Upper lobe of right lung (tissue), 1 donor: Measurements from ENCODE around the gene ARSD. TPM values are rescaled to one million over a fixed set of nuclear protein-coding genes. Genes with fewer than 3 reads are reported as not detected.
"Not testable (repeated sequence)": the region's sequence is repeated elsewhere in the genome, so short reads cannot be mapped to it uniquely, and the experiment has no call there.

Experiments
- ATAC-seq: fragments of 200-7000 bp; cut with Tn5 transposase; one replicate; pipeline ENCODE4 v1.9.1; 2020; ENCODE audit warnings: mild to moderate bottlenecking, moderate library complexity
- DNase-seq: peaks from one replicate; pipeline ENCODE4 v3.0.0-alpha.2; 2020
- H3K27ac ChIP-seq: fragments of 200-600 bp; one replicate; pipeline ENCODE4 v1.8.0; 2022
- H3K27me3 ChIP-seq: fragments of 200-600 bp; one replicate; pipeline ENCODE4 v1.8.0; 2022; ENCODE audit warnings: mild to moderate bottlenecking
- H3K36me3 ChIP-seq: fragments of 200-600 bp; one replicate; pipeline ENCODE4 v1.8.0; 2022
- H3K4me1 ChIP-seq: fragments of 200-600 bp; one replicate; pipeline ENCODE4 v1.8.0; 2022
- H3K4me3 ChIP-seq: fragments of 200-600 bp; one replicate; pipeline ENCODE4 v1.8.0; 2022; ENCODE audit warnings: mild to moderate bottlenecking
- H3K9me3 ChIP-seq: fragments of 200-600 bp; one replicate; pipeline ENCODE4 v1.8.0; 2022
- intact Hi-C: fragments of 100-400 bp; cut with DNase I; formaldehyde crosslinking; loops from one replicate; pipeline ENCODE4 v1.11.0; 2022
- total RNA-seq: library from RNA; stranded (reverse); fragmentation: NEBNext Ultra II Directional; extraction: Animal tissue kit (Norgen Biotek cat#: 25700); gene quantifications from one replicate; pipeline ENCODE4 v1.2.1, GENCODE V29; 2021
- TF ChIP-seq, protein P1 (sequence below): fragments of 200-600 bp; IDR thresholded peaks from one replicate; pipeline ENCODE4 v1.8.0; 2022; ENCODE audit warnings: antibody characterized with exemption
- donor health status: DM: no; HTN: yes; CAD: no; lungs with severe emphysema.

ARSD gene
- total RNA-seq, 1 donor from 2014 or later: 35.1 TPM

DNA sequence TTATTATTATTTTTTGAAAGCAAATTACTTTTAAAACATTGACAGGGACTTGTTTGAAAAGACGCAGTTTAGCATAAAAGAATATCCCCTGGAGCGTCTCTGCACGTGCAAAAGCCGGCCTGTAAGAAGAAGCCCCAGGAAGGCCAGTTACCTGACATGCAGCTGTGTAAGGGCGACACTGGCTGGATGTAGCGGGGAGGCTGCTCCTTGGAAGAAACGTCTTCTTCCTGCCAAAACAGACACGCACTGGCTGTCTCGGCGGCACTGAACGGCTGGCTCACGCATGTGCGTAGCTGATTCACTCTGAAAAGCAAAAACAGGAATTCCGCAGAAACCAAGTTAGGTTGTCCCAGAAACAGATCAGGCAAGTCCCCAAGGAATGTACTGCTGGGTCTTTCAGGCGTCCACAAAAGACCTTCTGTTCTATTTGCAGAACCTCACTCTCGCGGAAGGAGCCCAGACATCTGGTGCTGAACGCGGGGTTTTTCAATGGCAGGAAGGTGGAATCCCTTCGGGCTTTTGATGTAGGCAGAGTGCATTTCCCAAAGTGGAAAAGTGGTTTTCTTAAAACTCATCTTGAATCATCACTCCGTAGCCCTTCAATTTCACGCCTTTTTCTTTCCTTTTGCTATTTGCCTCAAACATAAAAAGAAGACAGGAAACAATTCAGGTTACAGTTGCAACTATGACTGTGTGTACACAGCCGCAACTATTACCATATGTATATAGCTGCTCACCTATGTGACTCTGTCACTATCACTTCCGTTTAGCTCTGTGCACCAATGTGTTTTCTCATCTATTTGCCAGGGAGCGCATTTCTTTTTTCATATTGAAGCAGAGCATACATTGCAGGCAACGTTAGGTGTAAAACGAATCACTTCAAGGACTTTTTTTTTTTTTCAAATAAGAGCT lies 39.1 kb upstream of the ARSD start:
- TF ChIP-seq, protein P1, sequence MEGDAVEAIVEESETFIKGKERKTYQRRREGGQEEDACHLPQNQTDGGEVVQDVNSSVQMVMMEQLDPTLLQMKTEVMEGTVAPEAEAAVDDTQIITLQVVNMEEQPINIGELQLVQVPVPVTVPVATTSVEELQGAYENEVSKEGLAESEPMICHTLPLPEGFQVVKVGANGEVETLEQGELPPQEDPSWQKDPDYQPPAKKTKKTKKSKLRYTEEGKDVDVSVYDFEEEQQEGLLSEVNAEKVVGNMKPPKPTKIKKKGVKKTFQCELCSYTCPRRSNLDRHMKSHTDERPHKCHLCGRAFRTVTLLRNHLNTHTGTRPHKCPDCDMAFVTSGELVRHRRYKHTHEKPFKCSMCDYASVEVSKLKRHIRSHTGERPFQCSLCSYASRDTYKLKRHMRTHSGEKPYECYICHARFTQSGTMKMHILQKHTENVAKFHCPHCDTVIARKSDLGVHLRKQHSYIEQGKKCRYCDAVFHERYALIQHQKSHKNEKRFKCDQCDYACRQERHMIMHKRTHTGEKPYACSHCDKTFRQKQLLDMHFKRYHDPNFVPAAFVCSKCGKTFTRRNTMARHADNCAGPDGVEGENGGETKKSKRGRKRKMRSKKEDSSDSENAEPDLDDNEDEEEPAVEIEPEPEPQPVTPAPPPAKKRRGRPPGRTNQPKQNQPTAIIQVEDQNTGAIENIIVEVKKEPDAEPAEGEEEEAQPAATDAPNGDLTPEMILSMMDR: no peak
- no peak for DNase-seq

DNA sequence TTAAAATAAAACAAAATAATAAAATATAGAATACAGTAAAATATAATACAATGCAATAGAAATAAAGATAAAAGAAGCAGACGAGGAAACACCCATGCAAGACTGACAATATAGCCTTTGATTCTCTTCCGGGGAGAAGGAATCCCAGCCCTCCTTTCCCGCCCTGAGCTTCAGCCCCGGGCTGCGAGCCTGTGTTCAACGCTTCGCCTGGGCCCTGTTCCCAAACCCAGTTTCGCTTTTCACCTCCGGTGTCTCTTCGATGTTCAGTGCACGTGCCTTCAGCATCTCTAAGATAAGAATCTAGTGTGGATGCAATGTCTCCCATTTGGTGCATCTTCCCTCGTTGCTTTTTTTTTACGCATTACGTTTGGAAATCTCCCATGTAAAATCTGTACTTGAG lies 38.4 kb upstream of the ARSD start:
- intact Hi-C loops: no loop called here
- H3K4me1 ChIP-seq: no peaks in the 10 kb centered on the region
- no peak for ATAC-seq
- no peaks in the 10 kb centered on the region for H3K9me3 ChIP-seq
- no peak overlapping the region for H3K4me3 ChIP-seq
- no peaks in the 10 kb centered on the region for H3K36me3 ChIP-seq
- H3K27ac ChIP-seq: no peak overlapping the region
- H3K27me3 ChIP-seq: no peaks in the 10 kb centered on the region
- no peak for DNase-seq
- TF ChIP-seq, protein P1: no peak

More for the DNA sequence above, 39.1 kb upstream of the ARSD start:
- ATAC-seq: no peak
- Histone ChIP-seq H3K9me3 (no peaks in the 10 kb centered on the region), H3K27ac (no peak overlapping the region), H3K27me3 (no peaks in the 10 kb centered on the region), H3K36me3 (no peaks in the 10 kb centered on the region), H3K4me3 (peak overlapping the region; percentile 14), H3K4me1 (no peaks in the 10 kb centered on the region)
- intact Hi-C loops: no loop called here

DNA sequence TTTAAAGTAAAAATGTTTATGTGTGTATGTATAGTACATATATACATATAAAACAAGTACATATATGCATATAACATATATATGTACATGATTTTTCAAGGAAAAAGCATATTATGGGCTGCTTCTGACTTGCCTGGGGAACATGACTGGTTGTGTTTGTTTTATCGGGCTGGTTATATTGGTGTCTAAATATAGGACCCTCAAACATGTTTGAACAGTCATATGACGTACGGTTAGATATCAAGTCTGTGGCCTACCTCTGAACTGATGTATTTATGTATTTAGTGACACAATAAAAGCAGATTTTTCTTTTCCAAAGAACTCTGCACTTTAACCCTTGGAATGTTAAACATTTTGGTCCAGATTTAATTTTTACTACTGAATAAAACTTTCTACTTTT lies 37.9 kb upstream of the ARSD start:
- no peak overlapping the region for H3K4me3 ChIP-seq

DNA sequence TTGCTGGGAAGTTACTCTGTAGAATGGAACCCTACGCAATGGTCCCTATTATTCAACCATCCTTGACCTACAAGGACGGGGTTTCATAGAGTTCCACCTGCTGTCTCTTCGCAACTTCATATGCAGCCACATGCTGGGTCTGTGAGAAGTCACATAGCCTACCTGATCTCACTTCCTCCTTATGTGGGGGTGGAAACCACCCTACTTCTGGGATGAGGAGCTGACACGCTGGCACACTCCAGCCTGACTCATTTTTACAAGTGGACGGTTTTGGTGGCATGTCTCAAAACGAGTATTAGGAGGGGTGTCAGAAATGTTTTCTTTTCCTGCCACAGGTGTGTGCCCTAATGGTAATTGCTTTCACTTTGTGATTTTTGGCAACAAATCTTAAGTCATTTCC lies 36.8 kb upstream of the ARSD start:
- H3K27me3 ChIP-seq: no peaks in the 10 kb centered on the region
- TF ChIP-seq, protein P1: no peak
- no peak overlapping the region for H3K4me3 ChIP-seq
- H3K9me3 ChIP-seq: no peaks in the 10 kb centered on the region
- no peak for DNase-seq
- H3K27ac ChIP-seq: no peak overlapping the region
- intact Hi-C loops: no loop called here
- no peaks in the 10 kb centered on the region for H3K36me3 ChIP-seq
- peak; percentile 32 for ATAC-seq
- no peaks in the 10 kb centered on the region for H3K4me1 ChIP-seq

More for the DNA sequence above, 37.9 kb upstream of the ARSD start:
- intact Hi-C loops: no loop called here
- Histone ChIP-seq H3K36me3 (no peaks in the 10 kb centered on the region), H3K27ac (no peak overlapping the region), H3K9me3 (no peaks in the 10 kb centered on the region), H3K4me1 (no peaks in the 10 kb centered on the region), H3K27me3 (no peaks in the 10 kb centered on the region)
- ATAC-seq (no peak), DNase-seq (no peak)
- TF ChIP-seq, protein P1: no peak

DNA sequence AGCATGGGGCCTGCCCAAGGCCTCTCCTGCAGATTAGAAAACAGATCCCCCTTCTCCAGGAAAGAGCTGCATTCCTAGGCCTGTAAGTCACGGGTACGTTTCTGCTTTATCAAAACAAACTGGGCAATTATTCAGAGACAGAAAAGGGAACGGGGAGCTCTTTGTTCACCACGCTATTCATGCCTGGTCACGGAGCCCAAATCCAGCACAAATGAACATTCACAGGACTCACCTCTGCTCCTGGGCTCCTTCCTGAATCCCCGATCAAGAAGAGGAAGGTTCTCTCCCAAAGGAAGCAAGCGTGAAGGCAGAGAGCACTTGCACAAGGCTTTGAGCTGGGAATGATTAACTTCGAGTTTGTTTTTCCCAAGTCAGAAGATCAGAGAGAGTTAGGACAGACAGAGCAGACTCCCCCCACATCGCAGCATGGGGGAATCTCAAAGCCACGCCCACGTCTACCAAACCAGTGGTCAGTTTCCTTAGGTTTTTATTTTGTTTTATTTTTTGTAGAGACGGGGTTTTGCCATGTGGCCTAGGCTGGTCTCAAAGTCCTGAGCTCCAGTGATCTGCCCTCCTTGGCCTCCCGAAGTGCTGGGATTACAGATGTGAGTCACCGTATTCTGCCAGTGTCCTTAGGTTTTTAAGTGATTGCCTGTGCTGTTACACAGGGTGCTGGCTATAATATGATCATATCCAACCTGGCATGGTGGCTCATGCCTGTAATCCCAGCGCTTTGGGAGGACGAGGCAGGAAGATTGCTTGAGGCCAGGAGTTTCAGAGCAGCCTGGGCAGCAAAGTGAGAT lies 35.1 kb upstream of the ARSD start:
- H3K27ac ChIP-seq, H3K4me3 ChIP-seq, intact Hi-C loops, DNase-seq, H3K9me3 ChIP-seq, H3K27me3 ChIP-seq, H3K36me3 ChIP-seq, H3K4me1 ChIP-seq: not testable (repeated sequence)
- peak; percentile 49 for ATAC-seq

DNA sequence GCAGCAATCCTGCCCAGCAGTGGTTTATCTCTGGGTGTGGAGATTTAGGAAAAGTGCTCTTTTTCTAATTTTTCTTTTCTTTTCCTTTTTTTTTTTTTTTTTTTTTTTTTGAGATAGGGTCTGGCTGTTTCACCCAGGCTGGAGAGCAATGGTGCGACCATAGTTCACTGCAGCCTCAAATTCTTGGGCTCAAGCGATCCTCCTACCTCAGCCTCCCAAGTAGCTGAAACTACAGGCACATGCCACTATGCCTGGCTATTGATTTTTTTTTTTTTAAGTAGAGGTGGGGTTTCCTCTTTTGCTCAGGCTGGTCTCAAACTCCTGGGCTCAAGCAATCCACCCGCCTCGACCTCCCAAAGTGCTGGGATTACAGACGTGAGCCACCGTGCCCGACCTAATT lies 34.3 kb upstream of the ARSD start:
- intact Hi-C loops, H3K27me3 ChIP-seq, H3K36me3 ChIP-seq, H3K4me1 ChIP-seq, H3K4me3 ChIP-seq, DNase-seq, H3K9me3 ChIP-seq, ATAC-seq, H3K27ac ChIP-seq: not testable (repeated sequence)
